Activated naive CD8-positive, alpha-beta T cell treated with anti-CD3 and anti-CD28 coated beads, Interleukin-2, amount 10 ng/mL, durations not matched to agents 7 days and 5 days (primary cell): ENCODE data around the gene NME8. TPM values are rescaled to one million over a fixed set of nuclear protein-coding genes. Genes with fewer than 3 reads are reported as not detected.

Source experiments
- ATAC-seq: fragments of 150-1000 bp; cut with Tn5 transposase; one replicate; pipeline ENCODE4 v1.10.0; 2021; ENCODE audit warnings: low read depth, moderate library complexity
- POLR2A ChIA-PET: fragments of 350-600 bp; sonication (Branson Sonifier 250); formaldehyde crosslinking; loops from one replicate; lab custom pipeline; 2021; ENCODE audit warnings: antibody characterized with exemption; lab: Charles Lee
- DNase-seq: peaks from one replicate; pipeline ENCODE4 v3.0.0; 2021
- H3K27ac Mint-ChIP-seq: one replicate; pipeline ENCODE4 v1.8.0; 2022; ENCODE audit warnings: mild to moderate bottlenecking, mixed read lengths
- H3K27me3 Mint-ChIP-seq: one replicate; pipeline ENCODE4 v1.8.0; 2022; ENCODE audit warnings: mild to moderate bottlenecking, moderate library complexity, mixed read lengths
- H3K36me3 Mint-ChIP-seq: one replicate; pipeline ENCODE4 v1.8.0; 2021; ENCODE audit warnings: mild to moderate bottlenecking, mixed read lengths
- H3K4me1 Mint-ChIP-seq: one replicate; pipeline ENCODE4 v1.8.0; 2021; ENCODE audit warnings: mixed read lengths
- H3K4me3 Mint-ChIP-seq: one replicate; pipeline ENCODE4 v1.8.0; 2022; ENCODE audit warnings: mild to moderate bottlenecking, moderate library complexity, mixed read lengths
- H3K9me3 Mint-ChIP-seq: one replicate; pipeline ENCODE4 v1.8.0; 2021; ENCODE audit warnings: mixed read lengths
- total RNA-seq, 2 experiments: library from RNA; stranded (reverse); gene quantifications; one replicate each; pipeline ENCODE4 v1.2.3, GENCODE V29; 2021

Gene NME8
- total RNA-seq, 2 experiments from 2014 or later, result not detected

DNA sequence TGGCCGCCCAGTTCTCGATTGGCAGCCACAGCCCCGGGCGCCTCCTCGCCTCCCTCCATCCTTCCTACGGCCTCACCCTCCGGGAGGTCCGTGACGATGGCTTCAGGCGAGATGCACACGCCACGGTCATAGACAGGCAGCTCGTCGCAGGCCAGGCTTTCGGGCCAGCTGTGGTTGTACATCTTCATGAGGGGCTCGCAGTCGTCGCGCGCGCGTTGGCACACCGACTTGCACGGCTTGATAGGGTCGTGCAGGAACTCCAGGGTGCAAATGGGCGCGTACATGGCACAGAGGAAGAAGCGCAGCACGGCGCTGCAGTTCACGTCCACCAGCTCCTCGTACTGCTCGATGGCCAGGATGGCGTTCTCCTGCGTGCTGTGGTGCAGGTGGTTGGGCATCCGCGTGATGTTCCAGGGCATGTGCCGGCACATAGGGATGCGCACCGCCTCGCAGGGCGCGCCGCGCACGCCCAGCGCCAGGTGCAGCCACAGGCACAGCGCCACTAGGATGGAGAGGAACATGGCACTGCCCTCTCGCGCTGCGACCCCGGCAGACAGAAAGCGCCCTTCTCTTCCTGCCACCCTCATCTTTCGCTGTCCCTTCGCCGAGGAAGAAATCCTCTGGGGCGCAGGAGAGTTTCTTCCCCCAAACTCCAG is 67.7 kb downstream of the NME8 start:
- Mint-ChIP-seq H3K27me3 (peaks cover 77% of the 10 kb centered on the region), H3K27ac (no peak overlapping the region), H3K4me1 (peaks cover 7% of the 10 kb centered on the region), H3K4me3 (peak overlapping the region; percentile 48), H3K36me3 (no peaks in the 10 kb centered on the region), H3K9me3 (no peaks in the 10 kb centered on the region)
- POLR2A ChIA-PET, result no interaction called here
- peak; percentile 32 for DNase-seq
- ATAC-seq, result no peak

DNA sequence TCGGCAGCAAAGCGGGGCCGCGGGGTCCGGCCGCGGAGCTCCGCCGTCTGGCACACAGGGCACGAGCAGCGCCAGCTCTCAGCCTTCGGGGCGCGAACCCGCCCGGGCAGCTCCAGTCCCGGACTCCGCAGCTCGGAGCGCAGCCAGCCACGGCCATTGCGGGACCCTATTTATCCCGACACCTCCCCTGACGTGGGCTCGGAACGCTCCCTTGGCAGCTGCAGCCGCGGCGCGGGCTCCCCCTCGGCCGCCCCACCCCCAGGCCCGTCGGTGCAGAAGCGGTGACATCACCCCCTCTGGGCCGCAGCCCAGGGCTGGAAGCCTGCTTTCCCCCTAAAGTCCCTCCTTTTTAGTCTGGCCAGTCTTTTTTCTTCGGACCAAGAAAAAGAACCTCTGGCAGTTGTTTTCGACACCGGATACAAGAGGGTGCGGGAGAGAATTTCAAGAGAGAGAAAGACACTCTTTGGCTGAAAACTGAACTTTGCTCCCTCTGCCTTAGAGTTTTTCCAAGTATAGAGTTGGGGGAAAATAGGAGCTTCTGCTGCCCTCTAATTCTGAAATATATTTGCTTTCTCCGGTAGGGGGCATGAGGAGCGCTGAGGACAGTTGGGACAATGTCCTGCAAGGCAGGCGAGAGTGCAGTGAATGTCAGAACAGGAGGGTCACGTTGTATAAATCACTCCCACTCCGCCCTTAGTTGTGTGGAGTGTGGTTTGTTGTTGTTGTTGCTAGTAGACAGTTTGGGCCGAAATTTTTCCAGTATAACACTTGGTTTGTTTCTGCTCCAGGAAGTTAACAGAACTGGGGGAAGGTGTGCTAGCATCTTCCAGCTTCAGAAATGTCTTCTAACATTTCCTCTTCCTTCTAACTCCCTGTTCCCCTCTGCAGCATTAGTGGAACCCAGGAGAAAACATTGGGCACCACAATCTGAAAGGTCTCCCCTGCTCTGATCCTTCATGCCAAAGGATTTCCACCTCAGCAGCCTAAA is 68.6 kb downstream of the NME8 start, which contains the start of gene SFRP4:
TSS of gene SFRP4 (minus strand) at position 145 of the 988 bp plus-strand sequence. CDS start 280 bp downstream, outside the sequence.
- Mint-ChIP-seq H3K27ac (no peak within 1 kb of the TSS), H3K36me3 (no peaks in the 10 kb centered on the region), H3K4me3 (peak within 1 kb of the TSS; percentile 51), H3K4me1 (peaks cover 10% of the 10 kb centered on the region), H3K27me3 (peaks cover 77% of the 10 kb centered on the region), H3K9me3 (no peaks in the 10 kb centered on the region)
- POLR2A ChIA-PET, result no interaction called here
- no peak for ATAC-seq
- DNase-seq, result no peak

DNA sequence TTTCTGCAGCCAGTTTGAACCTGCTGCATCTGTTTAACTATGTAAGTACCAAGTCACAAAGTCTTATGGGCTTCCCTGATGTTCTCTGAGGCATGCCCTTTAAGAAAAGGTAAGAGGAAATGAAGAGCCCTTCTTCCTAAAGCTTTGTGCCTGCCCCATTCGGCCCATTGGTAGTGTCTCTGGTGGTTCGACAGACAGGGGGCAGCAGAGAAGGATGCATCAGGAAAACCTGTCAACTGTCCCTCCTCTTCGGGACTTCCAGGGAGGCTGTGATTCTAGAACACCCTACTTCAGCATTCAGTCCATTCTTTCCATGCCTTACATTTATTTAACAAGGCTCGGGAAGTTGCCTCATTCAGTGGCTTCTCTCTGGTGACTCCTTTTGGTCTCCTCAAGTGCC is 70.1 kb downstream of the NME8 start:
- H3K4me3 Mint-ChIP-seq, result no peak overlapping the region
- DNase-seq, result no peak
- POLR2A ChIA-PET, result no interaction called here
- H3K9me3 Mint-ChIP-seq, result no peaks in the 10 kb centered on the region
- H3K27ac Mint-ChIP-seq, result no peak overlapping the region
- peaks cover 10% of the 10 kb centered on the region for H3K4me1 Mint-ChIP-seq
- H3K36me3 Mint-ChIP-seq, result no peaks in the 10 kb centered on the region
- no peak for ATAC-seq
- peaks cover 76% of the 10 kb centered on the region for H3K27me3 Mint-ChIP-seq

DNA sequence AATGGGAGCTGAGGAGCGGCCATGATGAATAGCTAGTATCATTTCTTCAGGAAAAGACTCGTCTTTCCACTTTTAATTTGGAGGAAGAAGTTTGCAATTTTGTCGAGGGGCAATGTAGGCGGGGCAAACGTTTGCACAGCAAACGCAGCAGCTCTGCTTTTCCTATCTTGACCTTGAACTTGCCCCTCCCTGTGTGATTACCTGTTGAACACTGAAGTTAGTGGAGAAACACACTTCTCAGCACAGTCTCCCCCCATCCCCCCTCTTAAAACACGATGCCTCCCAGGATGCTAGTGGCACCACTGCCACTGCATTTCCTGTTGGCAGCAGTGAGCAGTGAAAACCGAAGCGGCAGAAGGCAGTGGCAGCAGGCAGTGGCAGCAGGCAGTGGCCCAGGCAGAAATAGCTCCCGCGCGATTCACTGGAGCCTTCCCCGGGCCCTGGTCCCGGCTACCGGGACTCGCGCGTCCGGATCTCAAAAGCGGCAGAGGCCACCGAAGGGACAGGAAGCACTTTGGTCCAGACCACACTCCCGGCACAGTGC is 72.0 kb downstream of the NME8 start, which contains the start of gene EPDR1:
TSS of gene EPDR1 (plus strand) at position 336 of the 544 bp plus-strand sequence. CDS start 300 bp downstream, outside the sequence.
- H3K27me3 Mint-ChIP-seq, result peaks cover 68% of the 10 kb centered on the region
- no peak within 1 kb of the TSS for H3K27ac Mint-ChIP-seq

DNA sequence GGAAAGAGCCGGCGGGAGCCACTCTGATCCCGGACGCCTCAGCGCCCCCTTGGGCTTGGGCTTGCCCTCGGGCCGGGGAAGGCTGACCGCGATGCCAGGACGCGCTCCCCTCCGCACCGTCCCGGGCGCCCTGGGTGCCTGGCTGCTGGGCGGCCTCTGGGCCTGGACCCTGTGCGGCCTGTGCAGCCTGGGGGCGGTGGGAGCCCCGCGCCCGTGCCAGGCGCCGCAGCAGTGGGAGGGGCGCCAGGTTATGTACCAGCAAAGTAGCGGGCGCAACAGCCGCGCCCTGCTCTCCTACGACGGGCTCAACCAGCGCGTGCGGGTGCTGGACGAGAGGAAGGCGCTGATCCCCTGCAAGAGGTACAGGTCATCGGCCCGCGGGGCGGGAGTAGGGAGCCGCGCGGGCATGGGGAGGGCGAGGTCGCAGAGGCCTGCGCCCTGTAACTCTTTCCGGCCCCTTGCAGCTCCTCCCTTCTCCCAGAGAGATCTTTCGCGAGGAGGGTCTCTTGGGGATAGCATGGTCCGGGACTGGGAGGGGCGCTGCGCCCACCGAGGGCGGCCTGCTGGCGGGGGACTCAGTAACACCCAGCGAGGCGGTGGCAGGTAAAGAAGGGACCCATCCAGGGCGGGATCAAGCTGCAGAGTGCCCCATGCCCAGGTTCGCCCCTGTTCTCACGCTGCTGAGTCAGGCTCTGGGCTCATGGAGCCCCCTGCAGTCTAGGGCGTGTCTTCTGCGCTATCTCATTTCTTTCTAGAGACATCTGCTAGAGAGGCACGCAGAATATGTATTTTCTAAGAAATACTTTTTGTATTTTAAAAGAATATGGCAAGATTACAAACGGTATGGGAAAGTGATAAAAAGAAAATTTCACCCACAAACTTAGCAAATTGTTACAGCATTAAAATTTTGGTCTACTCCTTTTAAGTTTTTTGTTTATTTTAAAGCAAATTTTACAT is 72.7 kb downstream of the NME8 start:
- DNase-seq (peak; percentile 37), ATAC-seq (peak; percentile 55)
- Mint-ChIP-seq H3K27ac (no peak overlapping the region), H3K4me1 (peaks cover 7% of the 10 kb centered on the region), H3K9me3 (peaks cover under 1% of the 10 kb centered on the region), H3K27me3 (peaks cover 60% of the 10 kb centered on the region), H3K4me3 (peak overlapping the region; percentile 77), H3K36me3 (no peaks in the 10 kb centered on the region)
- POLR2A ChIA-PET, result no interaction called here

More for the DNA sequence above, 72.0 kb downstream of the NME8 start, which contains the start of gene EPDR1:
- H3K4me3 Mint-ChIP-seq, result peak within 1 kb of the TSS; percentile 77
- no peaks in the 10 kb centered on the region for H3K9me3 Mint-ChIP-seq
- no peaks in the 10 kb centered on the region for H3K36me3 Mint-ChIP-seq
- ATAC-seq (peak; percentile 61), DNase-seq (peak; percentile 45)
- POLR2A ChIA-PET, result no interaction called here
- H3K4me1 Mint-ChIP-seq, result peaks cover 9% of the 10 kb centered on the region

DNA sequence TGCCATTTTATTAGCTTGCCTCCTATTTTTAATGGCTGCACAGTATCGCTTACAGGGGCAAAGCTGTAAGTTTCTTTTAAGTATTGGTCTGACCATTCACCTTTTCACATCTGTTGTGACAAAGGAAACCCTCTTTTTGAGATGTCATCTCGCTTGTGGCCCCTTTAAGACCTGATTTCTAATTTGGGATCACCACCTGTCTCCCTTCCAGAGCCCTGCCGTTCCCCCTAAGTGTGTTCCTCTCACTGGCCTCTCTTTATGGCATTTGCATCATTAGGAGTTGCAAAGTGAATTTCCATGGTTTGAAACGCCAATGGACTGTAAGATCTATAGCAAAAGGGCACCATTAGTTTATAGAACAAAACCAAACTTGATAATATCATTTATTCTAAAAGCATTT is 73.5 kb downstream of the NME8 start:
- Mint-ChIP-seq H3K4me1 (peaks cover 7% of the 10 kb centered on the region), H3K36me3 (no peaks in the 10 kb centered on the region), H3K27ac (no peak overlapping the region), H3K27me3 (peaks cover 57% of the 10 kb centered on the region), H3K4me3 (no peak overlapping the region), H3K9me3 (peaks cover 2% of the 10 kb centered on the region)
- DNase-seq (no peak), ATAC-seq (no peak)
- POLR2A ChIA-PET, result no interaction called here

DNA sequence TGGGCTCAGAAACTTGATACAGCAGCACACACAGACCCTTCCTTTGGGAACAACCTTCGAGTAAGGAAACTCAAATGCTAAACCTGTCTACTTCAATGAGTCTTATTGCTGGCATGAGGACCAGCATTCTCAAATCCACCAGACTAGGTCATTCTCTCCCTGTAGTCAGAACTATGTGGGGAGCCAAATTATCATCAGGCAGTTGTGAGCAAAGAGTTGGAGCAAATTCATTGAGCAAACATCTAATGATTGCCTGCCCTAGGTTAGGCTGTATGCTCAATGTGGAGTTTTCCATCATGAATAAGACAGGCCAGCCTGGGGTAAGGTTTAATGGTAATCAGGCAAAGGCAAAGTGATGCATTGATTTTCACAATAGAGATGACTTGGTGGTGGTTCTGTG is 75.6 kb downstream of the NME8 start:
- H3K9me3 Mint-ChIP-seq, result peaks cover 2% of the 10 kb centered on the region
- POLR2A ChIA-PET, result no interaction called here

DNA sequence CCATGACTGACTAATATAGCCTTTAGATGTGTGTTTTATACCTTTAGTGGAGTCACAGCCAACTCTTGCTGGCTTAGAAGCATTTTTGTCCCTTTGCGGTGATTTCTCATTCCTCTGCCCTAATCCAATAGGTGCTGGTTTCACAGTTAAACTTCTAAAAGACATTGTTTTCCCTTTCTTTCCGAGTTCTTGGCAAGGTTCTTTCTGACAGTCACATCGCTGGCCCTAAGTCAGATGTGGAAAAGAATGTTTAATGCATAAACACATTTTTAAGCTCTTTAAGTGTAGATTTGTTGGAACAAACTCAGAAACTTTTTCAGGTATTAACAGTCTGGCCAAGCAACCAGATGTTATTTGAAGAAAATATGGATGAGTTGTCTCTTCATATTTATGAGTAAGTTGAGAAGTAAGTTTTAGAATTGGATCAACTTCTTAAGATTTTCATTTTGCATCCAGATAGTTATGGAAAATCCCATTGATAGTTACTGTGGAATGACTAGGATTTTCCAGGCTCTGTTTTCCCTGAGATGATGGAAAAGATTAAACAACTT is 76.2 kb downstream of the NME8 start:
- DNase-seq (no peak), ATAC-seq (no peak)
- Mint-ChIP-seq H3K27ac (no peak overlapping the region), H3K9me3 (peaks cover 2% of the 10 kb centered on the region), H3K4me1 (peaks cover 6% of the 10 kb centered on the region), H3K27me3 (peaks cover 30% of the 10 kb centered on the region), H3K4me3 (no peak overlapping the region), H3K36me3 (no peaks in the 10 kb centered on the region)
- POLR2A ChIA-PET, result no interaction called here

More for the DNA sequence above, 75.6 kb downstream of the NME8 start:
- peaks cover 6% of the 10 kb centered on the region for H3K4me1 Mint-ChIP-seq
- H3K27ac Mint-ChIP-seq, result no peak overlapping the region
- ATAC-seq (no peak), DNase-seq (no peak)
- no peak overlapping the region for H3K4me3 Mint-ChIP-seq
- peaks cover 36% of the 10 kb centered on the region for H3K27me3 Mint-ChIP-seq
- H3K36me3 Mint-ChIP-seq, result no peaks in the 10 kb centered on the region

DNA sequence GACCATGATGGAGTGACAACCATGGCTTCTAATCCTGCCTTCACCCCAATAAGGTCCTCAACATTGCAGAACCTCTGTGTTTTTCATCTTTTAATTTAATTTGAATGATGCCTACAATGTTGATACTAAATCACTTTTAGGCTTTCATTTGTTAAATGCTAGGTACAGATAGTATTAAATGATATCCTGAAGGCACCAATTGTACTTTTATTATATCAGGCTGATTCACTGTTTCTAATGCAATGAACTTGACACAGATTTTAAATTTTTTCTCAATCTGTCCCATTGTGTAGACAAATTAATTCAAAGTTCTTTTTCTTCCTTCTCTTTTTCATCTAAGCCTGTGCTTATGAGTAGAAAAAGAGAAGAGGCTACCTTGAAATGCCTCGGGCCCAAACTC is 77.2 kb downstream of the NME8 start:
- DNase-seq (no peak), ATAC-seq (no peak)
- POLR2A ChIA-PET, result no interaction called here
- Mint-ChIP-seq H3K4me1 (peaks cover 3% of the 10 kb centered on the region), H3K27ac (no peak overlapping the region), H3K27me3 (peaks cover 20% of the 10 kb centered on the region), H3K9me3 (peaks cover 2% of the 10 kb centered on the region), H3K36me3 (no peaks in the 10 kb centered on the region), H3K4me3 (no peak overlapping the region)

DNA sequence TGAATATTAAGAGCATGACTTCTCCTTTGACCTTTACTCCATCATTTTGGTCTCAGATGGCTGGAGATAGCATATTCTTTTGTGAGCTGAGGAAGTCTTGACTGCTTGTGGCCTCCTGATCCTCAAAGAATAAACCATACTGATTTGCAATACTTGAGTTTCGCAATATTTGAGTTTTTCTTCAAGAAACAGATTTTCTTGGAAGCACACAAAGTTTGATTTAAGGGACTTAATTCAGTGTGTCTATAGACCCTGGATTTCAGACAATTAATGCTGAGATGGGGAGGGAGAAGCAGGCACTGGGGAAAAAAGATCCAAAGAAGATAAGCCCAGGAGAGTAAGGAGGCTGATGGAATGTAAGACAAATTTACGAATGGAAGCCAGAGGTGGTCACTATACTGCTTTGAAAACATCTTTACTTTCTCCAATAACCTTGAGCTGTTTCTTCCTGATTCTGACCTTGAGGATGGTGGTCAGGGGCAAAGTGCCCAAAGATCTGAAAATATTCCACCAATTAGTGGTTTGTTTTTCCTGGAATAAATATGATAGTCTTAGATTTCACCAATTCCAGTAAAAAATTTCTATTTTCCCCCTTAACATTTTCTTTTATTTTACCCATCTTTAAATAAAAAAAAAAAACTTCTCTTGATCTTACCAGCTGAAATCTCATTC is 79.5 kb downstream of the NME8 start:
- POLR2A ChIA-PET, result no interaction called here
- H3K27me3 Mint-ChIP-seq, result peaks cover 5% of the 10 kb centered on the region
- no peak overlapping the region for H3K27ac Mint-ChIP-seq
- no peak overlapping the region for H3K4me3 Mint-ChIP-seq
- no peak for ATAC-seq
- DNase-seq, result no peak
- H3K36me3 Mint-ChIP-seq, result no peaks in the 10 kb centered on the region
- H3K4me1 Mint-ChIP-seq, result no peaks in the 10 kb centered on the region
- peaks cover 2% of the 10 kb centered on the region for H3K9me3 Mint-ChIP-seq

DNA sequence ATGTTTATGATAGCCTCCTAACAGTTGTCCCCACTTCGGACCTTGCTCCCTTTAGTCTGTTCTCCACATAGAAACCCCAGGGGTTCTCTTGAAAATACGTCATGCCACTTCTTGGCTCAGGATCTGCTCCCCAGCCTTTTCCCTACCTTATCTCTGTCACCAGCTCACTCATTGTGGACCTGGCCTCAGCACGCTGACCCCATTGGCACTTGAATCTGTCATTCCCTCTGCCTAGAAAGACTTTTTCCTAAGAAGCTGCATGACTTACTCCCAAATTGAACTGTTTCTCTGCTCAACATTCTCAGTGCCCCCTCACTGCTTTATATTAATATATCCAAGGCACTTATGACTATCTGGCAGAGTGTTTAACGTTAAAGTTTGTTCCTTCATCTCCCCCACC is 80.5 kb downstream of the NME8 start:
- POLR2A ChIA-PET, result no interaction called here
- no peak for ATAC-seq
- DNase-seq, result no peak
- no peaks in the 10 kb centered on the region for H3K4me1 Mint-ChIP-seq
- H3K27ac Mint-ChIP-seq, result no peak overlapping the region
- H3K4me3 Mint-ChIP-seq, result no peak overlapping the region
- no peaks in the 10 kb centered on the region for H3K36me3 Mint-ChIP-seq
- peaks cover 2% of the 10 kb centered on the region for H3K9me3 Mint-ChIP-seq
- no peaks in the 10 kb centered on the region for H3K27me3 Mint-ChIP-seq
